Measurements from ENCODE around the gene AQP12B.

- TF ChIP-seq CTCF (conservative IDR thresholded peaks at IDR 0.05; ENCODE audit: low read depth, low read length) (no peak), EZH2 (IDR thresholded peaks at IDR 0.05; ENCODE audit: low read length, unreplicated experiment) (no peak), EZH2phosphoT487 (IDR thresholded peaks at IDR 0.05; ENCODE audit: borderline replicate concordance, low read length) (no peak)
Observed at GRCh38 chr2:240718896-240719490, 36.3 kb upstream of the AQP12B start.
